Measurements from ENCODE around the gene GABBR2. TPM values are rescaled to one million over a fixed set of nuclear protein-coding genes. Genes with fewer than 3 reads are reported as not detected.

GABBR2 gene
- total RNA-seq, 2 donors from 2014 or later, result not detected

DNA sequence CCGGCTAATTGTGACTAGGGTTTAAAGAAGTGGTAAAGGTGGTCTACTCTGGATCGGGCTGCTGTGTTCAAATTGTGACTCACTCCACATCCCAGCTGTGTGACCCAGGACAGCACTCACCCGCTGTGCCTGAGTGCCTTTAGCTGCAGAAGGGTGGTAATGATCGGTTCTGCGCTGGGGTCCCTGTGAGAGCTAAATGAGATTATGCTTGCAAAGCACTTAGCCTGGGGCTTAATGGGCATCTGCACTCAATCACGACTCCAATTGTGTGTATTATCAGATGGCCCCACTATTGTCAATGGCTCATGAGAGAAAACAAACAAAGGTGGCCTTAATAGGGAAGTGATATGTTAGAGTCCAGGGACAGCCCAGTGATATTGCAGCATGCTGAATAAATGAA, 428.2 kb downstream of the GABBR2 start:
- TF ChIP-seq, protein P1, sequence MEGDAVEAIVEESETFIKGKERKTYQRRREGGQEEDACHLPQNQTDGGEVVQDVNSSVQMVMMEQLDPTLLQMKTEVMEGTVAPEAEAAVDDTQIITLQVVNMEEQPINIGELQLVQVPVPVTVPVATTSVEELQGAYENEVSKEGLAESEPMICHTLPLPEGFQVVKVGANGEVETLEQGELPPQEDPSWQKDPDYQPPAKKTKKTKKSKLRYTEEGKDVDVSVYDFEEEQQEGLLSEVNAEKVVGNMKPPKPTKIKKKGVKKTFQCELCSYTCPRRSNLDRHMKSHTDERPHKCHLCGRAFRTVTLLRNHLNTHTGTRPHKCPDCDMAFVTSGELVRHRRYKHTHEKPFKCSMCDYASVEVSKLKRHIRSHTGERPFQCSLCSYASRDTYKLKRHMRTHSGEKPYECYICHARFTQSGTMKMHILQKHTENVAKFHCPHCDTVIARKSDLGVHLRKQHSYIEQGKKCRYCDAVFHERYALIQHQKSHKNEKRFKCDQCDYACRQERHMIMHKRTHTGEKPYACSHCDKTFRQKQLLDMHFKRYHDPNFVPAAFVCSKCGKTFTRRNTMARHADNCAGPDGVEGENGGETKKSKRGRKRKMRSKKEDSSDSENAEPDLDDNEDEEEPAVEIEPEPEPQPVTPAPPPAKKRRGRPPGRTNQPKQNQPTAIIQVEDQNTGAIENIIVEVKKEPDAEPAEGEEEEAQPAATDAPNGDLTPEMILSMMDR (IDR thresholded peaks at IDR 0.05), result no peak
- TF ChIP-seq POLR2A (IDR thresholded peaks at IDR 0.05), result no peak
- H3K4me1 ChIP-seq, result no peaks in the 10 kb centered on the region
- H3K27me3 ChIP-seq, result no peaks in the 10 kb centered on the region
- WGBS, 2 donors, result 55 to 65% methylated on average over 6 of the region's 6 CpGs
- intact Hi-C loops (cut with DNase I), result no loop called here
- no peak overlapping the region for H3K27ac ChIP-seq
- ATAC-seq (no peak), DNase-seq (no peak)
- H3K4me3 ChIP-seq, result no peak overlapping the region
- H3K9me3 ChIP-seq, result no peaks in the 10 kb centered on the region
- H3K36me3 ChIP-seq (replicated peaks in 1 of 2; ENCODE audit: insufficient read depth in 1 of 2, low read depth in 2 of 2), result no peaks in the 10 kb centered on the region

DNA sequence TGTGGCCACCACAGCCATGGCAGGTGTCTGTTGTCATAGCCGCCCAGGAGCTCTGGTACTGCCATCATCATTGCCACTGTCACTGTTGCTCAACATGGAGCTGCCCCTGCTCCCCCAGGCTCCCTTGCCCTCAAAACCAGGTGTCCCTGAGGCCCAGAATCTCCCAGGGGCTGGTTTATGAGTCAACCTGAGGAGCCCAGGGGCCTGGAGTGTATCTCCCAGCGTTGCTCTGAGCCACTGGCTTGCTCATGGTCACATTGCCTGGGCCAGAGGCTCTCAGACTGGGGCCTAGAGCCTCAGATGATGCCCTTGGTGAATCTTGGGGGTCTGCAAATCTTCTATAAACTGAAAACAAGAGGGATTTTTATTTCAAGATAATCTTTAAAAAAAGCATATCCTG, 428.6 kb downstream of the GABBR2 start:
- Histone ChIP-seq H3K27me3 (no peaks in the 10 kb centered on the region), H3K27ac (no peak overlapping the region), H3K9me3 (no peaks in the 10 kb centered on the region), H3K4me3 (no peak overlapping the region), H3K4me1 (no peaks in the 10 kb centered on the region), H3K36me3 (replicated peaks in 1 of 2; ENCODE audit: insufficient read depth in 1 of 2, low read depth in 2 of 2) (no peaks in the 10 kb centered on the region)
- TF ChIP-seq, protein P1 (IDR thresholded peaks at IDR 0.05), result no peak
- TF ChIP-seq POLR2A (IDR thresholded peaks at IDR 0.05), result no peak
- no peak for DNase-seq
- intact Hi-C loops (cut with DNase I), result no loop called here
- ATAC-seq, result no peak
- WGBS, 2 donors, result 69 to 71% methylated on average over 2 of the region's 2 CpGs

DNA sequence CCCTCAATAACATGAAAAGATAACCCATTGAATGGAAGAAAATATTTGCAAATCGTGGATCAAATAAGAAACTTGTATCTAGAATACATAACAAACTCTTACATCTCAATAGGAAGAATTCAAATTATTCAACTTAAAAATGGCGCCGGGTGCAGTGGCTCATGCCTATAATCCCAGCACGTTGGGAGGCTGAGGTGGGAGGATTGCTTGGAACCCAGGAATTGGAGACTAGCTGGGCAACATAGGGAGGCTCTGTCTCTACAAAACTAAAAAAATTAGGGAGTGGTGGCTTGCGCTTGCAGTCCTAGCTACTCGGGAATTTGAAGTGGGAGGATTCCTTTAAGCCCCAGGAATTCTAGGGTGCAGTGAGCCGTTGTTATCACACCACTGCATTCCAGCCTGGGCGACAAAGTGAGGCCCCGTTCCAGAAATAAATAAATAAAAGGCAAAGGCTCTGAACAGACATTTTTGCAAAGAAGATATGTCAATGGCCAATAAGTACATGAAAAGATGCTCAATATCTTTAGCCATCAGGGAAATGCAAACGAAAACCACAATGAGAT, 431.7 kb downstream of the GABBR2 start:
- Histone ChIP-seq H3K27ac (no peak overlapping the region), H3K36me3 (replicated peaks in 1 of 2; ENCODE audit: insufficient read depth in 1 of 2, low read depth in 2 of 2) (no peaks in the 10 kb centered on the region), H3K4me1 (no peaks in the 10 kb centered on the region), H3K9me3 (no peaks in the 10 kb centered on the region), H3K27me3 (no peaks in the 10 kb centered on the region), H3K4me3 (no peak overlapping the region)
- intact Hi-C loops (cut with DNase I), result no loop called here
- 59 to 60% methylated on average over 10 of the region's 10 CpGs for WGBS, 2 donors
- ATAC-seq, result no peak
- TF ChIP-seq, protein P1 (IDR thresholded peaks at IDR 0.05), result no peak
- TF ChIP-seq POLR2A (IDR thresholded peaks at IDR 0.05), result no peak
- no peak for DNase-seq

DNA sequence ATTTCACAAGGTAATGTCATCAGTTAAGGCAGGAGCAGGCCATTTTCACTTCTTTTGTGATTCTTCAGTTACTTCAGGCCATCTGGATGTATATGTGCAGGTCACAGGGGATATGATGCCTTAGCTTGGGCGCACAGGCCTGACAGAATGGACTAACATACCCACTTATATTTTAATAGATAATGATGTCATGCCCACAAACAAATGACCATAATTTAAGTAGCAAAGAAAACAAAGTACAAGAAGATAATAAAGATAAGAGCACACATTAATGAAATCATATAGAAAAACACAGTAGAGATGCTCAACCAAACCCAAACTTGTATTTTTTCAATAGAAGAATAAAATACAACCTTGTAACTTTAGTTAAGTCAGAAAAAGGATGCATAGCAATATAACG, 433.6 kb downstream of the GABBR2 start:
- Histone ChIP-seq H3K9me3 (no peaks in the 10 kb centered on the region), H3K4me3 (no peak overlapping the region)

DNA sequence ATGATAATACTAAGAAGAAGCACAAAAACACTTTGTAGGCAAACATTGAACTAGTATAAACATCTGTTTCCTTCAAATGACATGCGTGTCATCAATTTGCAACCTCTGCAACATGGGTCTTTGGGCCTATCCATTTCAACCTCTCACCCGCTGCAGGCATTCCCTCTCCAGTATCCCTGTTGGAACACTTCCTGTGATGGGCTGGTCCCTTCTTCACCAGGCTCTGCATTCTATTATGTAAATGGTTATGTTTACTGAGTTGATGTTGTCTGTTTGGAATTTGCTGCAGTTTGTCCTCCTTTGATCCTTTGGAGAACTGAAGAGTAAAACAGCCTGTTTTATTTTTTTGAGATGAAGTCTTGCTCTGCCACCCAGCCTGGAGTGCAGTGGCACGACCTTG, 436.7 kb downstream of the GABBR2 start:
- no peak for ATAC-seq
- Histone ChIP-seq H3K4me1 (peaks cover 5% of the 10 kb centered on the region), H3K27me3 (no peaks in the 10 kb centered on the region), H3K9me3 (no peaks in the 10 kb centered on the region), H3K4me3 (no peak overlapping the region), H3K27ac (no peak overlapping the region), H3K36me3 (replicated peaks in 1 of 2; ENCODE audit: insufficient read depth in 1 of 2, low read depth in 2 of 2) (no peaks in the 10 kb centered on the region)
- intact Hi-C loops (cut with DNase I), result no loop called here
- TF ChIP-seq POLR2A (IDR thresholded peaks at IDR 0.05), result no peak
- TF ChIP-seq, protein P1 (IDR thresholded peaks at IDR 0.05), result no peak
- no peak for DNase-seq
- WGBS, 2 donors, result 72 to 83% methylated on average over 3 of the region's 3 CpGs

More for the DNA sequence above, 433.6 kb downstream of the GABBR2 start:
- intact Hi-C loops (cut with DNase I), result no loop called here
- Histone ChIP-seq H3K36me3 (replicated peaks in 1 of 2; ENCODE audit: insufficient read depth in 1 of 2, low read depth in 2 of 2) (no peaks in the 10 kb centered on the region), H3K27me3 (no peaks in the 10 kb centered on the region), H3K27ac (no peak overlapping the region), H3K4me1 (peaks cover 5% of the 10 kb centered on the region)
- ATAC-seq (no peak), DNase-seq (no peak)
- TF ChIP-seq, protein P1 (IDR thresholded peaks at IDR 0.05), result no peak
- no peak for TF ChIP-seq POLR2A (IDR thresholded peaks at IDR 0.05)
- WGBS, 2 donors, result 87 to 89% methylated on average over 2 of the region's 2 CpGs
